Naive B cell (primary cell): ENCODE data around the gene MOSPD2. TPM values are rescaled to one million over a fixed set of nuclear protein-coding genes. Genes with fewer than 3 reads are reported as not detected.

Experiments used
- ATAC-seq, 2 donors: fragments of 150-1000 bp; cut with Tn5 transposase; 2 replicates each; pipeline ENCODE4 v1.10.0; 2021; ENCODE audit warnings: low read depth in 2 of 2, mild to moderate bottlenecking in 2 of 2, moderate library complexity in 2 of 2
- DNase-seq: peaks from one replicate; pipeline ENCODE4 v3.0.0; 2022
- H3K27ac Mint-ChIP-seq, 6 donors: one replicate each; pipeline ENCODE4 v1.8.0; 2020 to 2022; ENCODE audit warnings: mild to moderate bottlenecking in 6 of 6, mixed read lengths in 6 of 6, moderate library complexity in 5 of 6, inconsistent platforms in 2 of 6
- H3K27me3 Mint-ChIP-seq, 3 donors: one replicate each; pipeline ENCODE4 v1.8.0; 2021 to 2022; ENCODE audit warnings: mixed read lengths in 3 of 3, mild to moderate bottlenecking in 1 of 3
- H3K36me3 Mint-ChIP-seq, 2 donors: one replicate each; pipeline ENCODE4 v1.8.0; 2020 to 2022; ENCODE audit warnings: mixed read lengths in 2 of 2, inconsistent platforms in 1 of 2, mild to moderate bottlenecking in 1 of 2
- H3K4me1 Mint-ChIP-seq, 3 donors: one replicate each; pipeline ENCODE4 v1.8.0; 2020 to 2022; ENCODE audit warnings: mixed read lengths in 3 of 3, inconsistent platforms in 1 of 3, mild to moderate bottlenecking in 1 of 3, moderate library complexity in 1 of 3
- H3K4me3 Mint-ChIP-seq, 8 donors: one replicate each; pipeline ENCODE4 v1.8.0; 2020 to 2022; ENCODE audit warnings: mild to moderate bottlenecking in 8 of 8, mixed read lengths in 8 of 8, moderate library complexity in 8 of 8, inconsistent platforms in 2 of 8
- H3K9me3 Mint-ChIP-seq, 7 donors: one replicate each; pipeline ENCODE4 v1.8.0; 2020 to 2022; ENCODE audit warnings: mixed read lengths in 7 of 7, mild to moderate bottlenecking in 5 of 7, inconsistent platforms in 2 of 7, moderate library complexity in 1 of 7
- polyA plus RNA-seq, 6 donors: library from polyadenylated mRNA; unstranded; fragments of 300-500 nt; fragmentation: Illumina TruSeq; gene quantifications; one replicate each; pipeline ENCODE4 v1.2.3, GENCODE V29; 2021; ENCODE audit warnings: low read depth in 6 of 6

The MOSPD2 gene
- polyA plus RNA-seq, 6 donors from 2014 or later, result 1.6 to 14.4 (median 6.8) TPM

GRCh38 chrX:14920196-14920595 is 47.0 kb downstream of the MOSPD2 start:
- Mint-ChIP-seq H3K36me3 (peaks cover 0 to 14% of the 10 kb centered on the region in 2 donors), H3K27me3 (no peaks in the 10 kb centered on the region), H3K4me1 (no peaks in the 10 kb centered on the region), H3K27ac (no peak overlapping the region), H3K4me3 (no peak overlapping the region), H3K9me3 (no peaks in the 10 kb centered on the region)
- ATAC-seq (no peak), DNase-seq (no peak)

- H3K27me3 Mint-ChIP-seq, result no peaks in the 10 kb centered on the region
- no peak overlapping the region for H3K4me3 Mint-ChIP-seq
- H3K9me3 Mint-ChIP-seq, result no peaks in the 10 kb centered on the region
- H3K4me1 Mint-ChIP-seq, result no peaks in the 10 kb centered on the region
- no peak overlapping the region for H3K27ac Mint-ChIP-seq
- peaks cover 0 to 7% of the 10 kb centered on the region in 2 donors for H3K36me3 Mint-ChIP-seq
- no peak for ATAC-seq
- DNase-seq, result no peak
Measured at GRCh38 chrX:14922437-14922836, 49.2 kb downstream of the MOSPD2 start.

- no peaks in the 10 kb centered on the region for H3K4me1 Mint-ChIP-seq
- H3K27me3 Mint-ChIP-seq, result peaks cover 0 to 6% (median 4%) of the 10 kb centered on the region in 3 donors
- no peak for DNase-seq
- peak overlapping the region in 2 of 6 donors; percentile 12 to 57 for H3K27ac Mint-ChIP-seq
- H3K36me3 Mint-ChIP-seq, result no peaks in the 10 kb centered on the region
- no peak for ATAC-seq
- H3K9me3 Mint-ChIP-seq, result no peaks in the 10 kb centered on the region
- H3K4me3 Mint-ChIP-seq, result no peak overlapping the region
Measured at GRCh38 chrX:14923761-14924160, 50.5 kb downstream of the MOSPD2 start.

- Mint-ChIP-seq H3K4me3 (no peak overlapping the region), H3K36me3 (no peaks in the 10 kb centered on the region), H3K4me1 (no peaks in the 10 kb centered on the region), H3K27ac (no peak overlapping the region), H3K27me3 (peaks cover 0 to 6% (median 4%) of the 10 kb centered on the region in 3 donors), H3K9me3 (no peaks in the 10 kb centered on the region)
- ATAC-seq, result no peak
- DNase-seq, result no peak
Measured at GRCh38 chrX:14926471-14926870, 53.2 kb downstream of the MOSPD2 start.

- peaks cover 0 to 6% (median 4%) of the 10 kb centered on the region in 3 donors for H3K27me3 Mint-ChIP-seq
- DNase-seq, result no peak
- no peak overlapping the region for H3K27ac Mint-ChIP-seq
- no peaks in the 10 kb centered on the region for H3K4me1 Mint-ChIP-seq
- H3K9me3 Mint-ChIP-seq, result no peaks in the 10 kb centered on the region
- H3K36me3 Mint-ChIP-seq, result no peaks in the 10 kb centered on the region
- ATAC-seq, result no peak
- H3K4me3 Mint-ChIP-seq, result no peak overlapping the region
Measured at GRCh38 chrX:14927401-14927800, 54.2 kb downstream of the MOSPD2 start.

GRCh38 chrX:14930663-14931062 is 57.4 kb downstream of the MOSPD2 start:
- ATAC-seq (no peak), DNase-seq (no peak)
- Mint-ChIP-seq H3K9me3 (no peaks in the 10 kb centered on the region), H3K4me3 (no peak overlapping the region), H3K36me3 (no peaks in the 10 kb centered on the region), H3K27ac (peak overlapping the region in 1 of 6 donors; percentile 13), H3K4me1 (no peaks in the 10 kb centered on the region), H3K27me3 (peaks cover 0 to 6% (median 4%) of the 10 kb centered on the region in 3 donors)

GRCh38 chrX:14932136-14932535 is 58.9 kb downstream of the MOSPD2 start:
- H3K4me1 Mint-ChIP-seq, result no peaks in the 10 kb centered on the region
- H3K27me3 Mint-ChIP-seq, result peaks cover 4 to 6% (median 6%) of the 10 kb centered on the region in 3 donors
- no peak overlapping the region for H3K4me3 Mint-ChIP-seq
- no peak for DNase-seq
- H3K27ac Mint-ChIP-seq, result no peak overlapping the region
- peaks cover 0 to 2% (median 0%) of the 10 kb centered on the region in 7 donors for H3K9me3 Mint-ChIP-seq
- no peak for ATAC-seq
- no peaks in the 10 kb centered on the region for H3K36me3 Mint-ChIP-seq

GRCh38 chrX:14934423-14934822 is 61.2 kb downstream of the MOSPD2 start:
- peaks cover 0 to 14% (median 0%) of the 10 kb centered on the region in 3 donors for H3K27me3 Mint-ChIP-seq
- no peak for ATAC-seq
- no peak for DNase-seq
- no peaks in the 10 kb centered on the region for H3K36me3 Mint-ChIP-seq
- H3K4me1 Mint-ChIP-seq, result no peaks in the 10 kb centered on the region
- H3K27ac Mint-ChIP-seq, result no peak overlapping the region
- H3K4me3 Mint-ChIP-seq, result no peak overlapping the region
- H3K9me3 Mint-ChIP-seq, result peaks cover 0 to 2% (median 0%) of the 10 kb centered on the region in 7 donors

GRCh38 chrX:14936561-14936960 is 63.3 kb downstream of the MOSPD2 start:
- peaks cover 0 to 8% of the 10 kb centered on the region in 2 donors for H3K36me3 Mint-ChIP-seq
- peaks cover 0 to 2% (median 0%) of the 10 kb centered on the region in 7 donors for H3K9me3 Mint-ChIP-seq
- peak overlapping the region in 1 of 6 donors; percentile 10 for H3K27ac Mint-ChIP-seq
- peak overlapping the region in 1 of 8 donors; percentile 56 for H3K4me3 Mint-ChIP-seq
- H3K27me3 Mint-ChIP-seq, result peaks cover 0 to 22% (median 0%) of the 10 kb centered on the region in 3 donors
- no peak for DNase-seq
- H3K4me1 Mint-ChIP-seq, result no peaks in the 10 kb centered on the region
- ATAC-seq, result no peak

GRCh38 chrX:14939644-14940043 is 66.4 kb downstream of the MOSPD2 start:
- DNase-seq (no peak), ATAC-seq (no peak)
- no peak overlapping the region for H3K27ac Mint-ChIP-seq
- no peaks in the 10 kb centered on the region for H3K4me1 Mint-ChIP-seq
- H3K36me3 Mint-ChIP-seq, result peaks cover 0 to 8% of the 10 kb centered on the region in 2 donors
- H3K9me3 Mint-ChIP-seq, result peaks cover 0 to 4% (median 0%) of the 10 kb centered on the region in 7 donors
- peaks cover 0 to 22% (median 0%) of the 10 kb centered on the region in 3 donors for H3K27me3 Mint-ChIP-seq
- H3K4me3 Mint-ChIP-seq, result no peak overlapping the region

GRCh38 chrX:14941301-14941700 is 68.1 kb downstream of the MOSPD2 start:
- peaks cover 0 to 8% of the 10 kb centered on the region in 2 donors for H3K36me3 Mint-ChIP-seq
- ATAC-seq (no peak), DNase-seq (no peak)
- H3K4me1 Mint-ChIP-seq, result no peaks in the 10 kb centered on the region
- no peak overlapping the region for H3K27ac Mint-ChIP-seq
- no peak overlapping the region for H3K4me3 Mint-ChIP-seq
- peaks cover 0 to 4% (median 0%) of the 10 kb centered on the region in 7 donors for H3K9me3 Mint-ChIP-seq
- peaks cover 0 to 22% (median 0%) of the 10 kb centered on the region in 3 donors for H3K27me3 Mint-ChIP-seq

GRCh38 chrX:14942341-14942740 is 69.1 kb downstream of the MOSPD2 start:
- Mint-ChIP-seq H3K27me3 (peaks cover 0 to 16% (median 0%) of the 10 kb centered on the region in 3 donors), H3K27ac (no peak overlapping the region), H3K4me3 (no peak overlapping the region), H3K4me1 (peaks cover 0 to 5% (median 0%) of the 10 kb centered on the region in 3 donors), H3K9me3 (peaks cover 0 to 4% (median 0%) of the 10 kb centered on the region in 7 donors), H3K36me3 (peaks cover 0 to 8% of the 10 kb centered on the region in 2 donors)
- ATAC-seq (no peak), DNase-seq (no peak)

- no peak overlapping the region for H3K27ac Mint-ChIP-seq
- peaks cover 0 to 2% (median 0%) of the 10 kb centered on the region in 7 donors for H3K9me3 Mint-ChIP-seq
- ATAC-seq (no peak), DNase-seq (no peak)
- H3K36me3 Mint-ChIP-seq, result peaks cover 0 to 8% of the 10 kb centered on the region in 2 donors
- H3K4me3 Mint-ChIP-seq, result no peak overlapping the region
- H3K4me1 Mint-ChIP-seq, result peaks cover 0 to 5% (median 0%) of the 10 kb centered on the region in 3 donors
- peaks cover 0 to 8% (median 0%) of the 10 kb centered on the region in 3 donors for H3K27me3 Mint-ChIP-seq
Measured at GRCh38 chrX:14943962-14944361, 70.7 kb downstream of the MOSPD2 start.

GRCh38 chrX:14946606-14947155 is 73.5 kb downstream of the MOSPD2 start:
- H3K9me3 Mint-ChIP-seq, result peaks cover 0 to 2% (median 0%) of the 10 kb centered on the region in 7 donors

More at GRCh38 chrX:14946606-14947155, 73.5 kb downstream of the MOSPD2 start:
- DNase-seq, result no peak
- Mint-ChIP-seq H3K36me3 (no peaks in the 10 kb centered on the region), H3K27ac (no peak overlapping the region), H3K27me3 (peaks cover 0 to 12% (median 0%) of the 10 kb centered on the region in 3 donors), H3K4me1 (peaks cover 0 to 5% (median 0%) of the 10 kb centered on the region in 3 donors), H3K4me3 (no peak overlapping the region)
- no peak for ATAC-seq
